H9 (cell line): ENCODE data around the gene MESP1. TPM values are rescaled to one million over a fixed set of nuclear protein-coding genes. Genes with fewer than 3 reads are reported as not detected.

Source experiments
- DNase-seq: peaks from one replicate; pipeline ENCODE4 v3.0.0-alpha.2; 2017
- H2AFZ ChIP-seq: one replicate; pipeline ENCODE4 v1.6.1; 2013; ENCODE audit warnings: mild to moderate bottlenecking, low read length, control low read depth, moderate library complexity
- H2AK5ac ChIP-seq: 2 replicates; pipeline ENCODE4 v1.6.1; 2013; ENCODE audit warnings: low read length, control low read depth, mixed read lengths; ENCODE audit not compliant: insufficient read length
- H2BK120ac ChIP-seq: one replicate; pipeline ENCODE4 v1.6.1; 2013; ENCODE audit warnings: low read depth, mild to moderate bottlenecking, low read length, control low read depth, inconsistent platforms; ENCODE audit not compliant: poor library complexity, severe bottlenecking
- H2BK12ac ChIP-seq: 2 replicates; pipeline ENCODE4 v1.6.1; 2013; ENCODE audit warnings: low read length, control low read depth, mixed read lengths, low read depth; ENCODE audit not compliant: insufficient read length
- H2BK15ac ChIP-seq: 2 replicates; pipeline ENCODE4 v1.6.1; 2013; ENCODE audit warnings: low read depth, low read length, control low read depth
- H2BK20ac ChIP-seq: one replicate; pipeline ENCODE4 v1.6.1; 2013; ENCODE audit warnings: low read depth, mild to moderate bottlenecking, low read length, control low read depth, inconsistent platforms; ENCODE audit not compliant: poor library complexity, severe bottlenecking
- H2BK5ac ChIP-seq: 2 replicates; pipeline ENCODE4 v1.6.1; 2013; ENCODE audit warnings: low read length, control low read depth, mixed read lengths; ENCODE audit not compliant: insufficient read length
- H3K14ac ChIP-seq: 2 replicates; pipeline ENCODE4 v1.6.1; 2013; ENCODE audit warnings: low read length, control low read depth; ENCODE audit not compliant: insufficient read depth
- H3K18ac ChIP-seq: 2 replicates; pipeline ENCODE4 v1.6.1; 2013; ENCODE audit warnings: low read depth, mild to moderate bottlenecking, mixed read lengths, low read length, control low read depth; ENCODE audit not compliant: insufficient read length
- H3K23ac ChIP-seq: 2 replicates; pipeline ENCODE4 v1.6.1; 2013; ENCODE audit warnings: low read length, control low read depth, mixed read lengths, low read depth; ENCODE audit not compliant: insufficient read length
- H3K23me2 ChIP-seq: 2 replicates; pipeline ENCODE4 v1.6.1; 2013; ENCODE audit warnings: low read depth, mild to moderate bottlenecking, mixed read lengths, low read length, control low read depth; ENCODE audit not compliant: insufficient read length, poor library complexity, severe bottlenecking
- H3K27ac ChIP-seq: 2 replicates; pipeline ENCODE4 v1.5.1; 2013; ENCODE audit warnings: low read length, control low read depth, mixed read lengths, low read depth; ENCODE audit not compliant: insufficient read length
- H3K27me3 ChIP-seq: 2 replicates; pipeline ENCODE4 v1.6.1; 2013; ENCODE audit warnings: low read length, control low read depth, inconsistent platforms; ENCODE audit not compliant: insufficient read depth
- H3K4ac ChIP-seq: 2 replicates; pipeline ENCODE4 v1.6.1; 2013; ENCODE audit warnings: low read depth, mild to moderate bottlenecking, control low read depth, inconsistent platforms, low read length, moderate library complexity
- H3K4me1 ChIP-seq: 2 replicates; pipeline ENCODE4 v1.6.1; 2013; ENCODE audit warnings: low read length, control low read depth, inconsistent platforms; ENCODE audit not compliant: insufficient read depth
- H3K4me2 ChIP-seq: 2 replicates; pipeline ENCODE4 v1.6.1; 2013; ENCODE audit warnings: low read length, control low read depth, mixed read lengths; ENCODE audit not compliant: insufficient read length, insufficient read depth
- H3K56ac ChIP-seq: 2 replicates; pipeline ENCODE4 v1.6.1; 2013; ENCODE audit warnings: low read depth, mild to moderate bottlenecking, mixed read lengths, low read length, control low read depth; ENCODE audit not compliant: insufficient read length
- H3K79me1 ChIP-seq: 2 replicates; pipeline ENCODE4 v1.6.1; 2013; ENCODE audit warnings: low read depth, mild to moderate bottlenecking, moderate library complexity, low read length, control low read depth, inconsistent platforms; ENCODE audit not compliant: insufficient read depth, poor library complexity, severe bottlenecking
- H3K79me2 ChIP-seq: 2 replicates; pipeline ENCODE4 v1.6.1; 2013; ENCODE audit warnings: low read length, control low read depth, inconsistent platforms; ENCODE audit not compliant: insufficient read depth
- H3K9ac ChIP-seq: 2 replicates; pipeline ENCODE4 v1.6.1; 2013; ENCODE audit warnings: low read length, control low read depth, mixed read lengths; ENCODE audit not compliant: insufficient read length; ENCODE audit errors: extremely low read depth
- H3K9me3 ChIP-seq: one replicate; pipeline ENCODE4 v1.6.1; 2013; ENCODE audit warnings: low read depth, low read length, inconsistent platforms; ENCODE audit not compliant: control insufficient read depth
- H3T11ph ChIP-seq: one replicate; pipeline ENCODE4 v1.6.1; 2013; ENCODE audit warnings: mild to moderate bottlenecking, low read length, control low read depth, inconsistent platforms
- H4K20me1 ChIP-seq: one replicate; pipeline ENCODE4 v1.6.1; 2013; ENCODE audit not compliant: control insufficient read depth, insufficient read length, insufficient read depth
- H4K5ac ChIP-seq: 2 replicates; pipeline ENCODE4 v1.6.1; 2013; ENCODE audit warnings: low read depth, mild to moderate bottlenecking, mixed read lengths, low read length, control low read depth; ENCODE audit not compliant: insufficient read length
- H4K8ac ChIP-seq: replicated peaks from 2 replicates; pipeline ENCODE4 v1.6.1; 2013; ENCODE audit warnings: low read length, control low read depth, mixed read lengths, low read depth; ENCODE audit not compliant: insufficient read length
- H4K91ac ChIP-seq: 2 replicates; pipeline ENCODE4 v1.6.1; 2013; ENCODE audit warnings: low read depth, mild to moderate bottlenecking, moderate library complexity, mixed read lengths, low read length, control low read depth; ENCODE audit not compliant: insufficient read length
- H3K27ac Mint-ChIP-seq, 3 experiments: 2 replicates in 2 of 3; 3 replicates in 1 of 3; pipeline ENCODE4 v1.8.0; 2020 to 2021; ENCODE audit warnings: mixed read lengths in 3 of 3, mild to moderate bottlenecking in 1 of 3, moderate library complexity in 1 of 3
- H3K27me3 Mint-ChIP-seq: 2 replicates; pipeline ENCODE4 v1.8.0; 2021; ENCODE audit warnings: low read depth, mild to moderate bottlenecking, moderate library complexity, mixed read lengths
- H3K36me3 Mint-ChIP-seq, 3 experiments: 2 replicates in 2 of 3; 3 replicates in 1 of 3; pipeline ENCODE4 v1.8.0; 2020 to 2021; ENCODE audit warnings: low read depth in 3 of 3, mixed read lengths in 3 of 3; ENCODE audit not compliant: insufficient read depth in 1 of 3
- H3K4me1 Mint-ChIP-seq, 2 experiments: 2 replicates each; pipeline ENCODE4 v1.8.0; 2020; ENCODE audit warnings: mixed read lengths in 2 of 2
- H3K4me3 Mint-ChIP-seq, 2 experiments: 2 replicates in 1 of 2; 3 replicates in 1 of 2; pipeline ENCODE4 v1.8.0; 2020 to 2021; ENCODE audit warnings: mild to moderate bottlenecking in 2 of 2, mixed read lengths in 2 of 2, moderate library complexity in 1 of 2
- H3K9me3 Mint-ChIP-seq, 2 experiments: 2 replicates in 1 of 2; 3 replicates in 1 of 2; pipeline ENCODE4 v1.8.0; 2020; ENCODE audit warnings: mild to moderate bottlenecking in 2 of 2, mixed read lengths in 2 of 2, moderate library complexity in 1 of 2
- CTCF ChIP-seq: fragments of 200-600 bp; sonication (generic); conservative IDR thresholded peaks from 3 replicates; pipeline ENCODE4 v1.8.0; 2021; ENCODE audit warnings: antibody characterized with exemption, mild to moderate bottlenecking
- total RNA-seq: library from RNA; stranded (reverse); gene quantifications from 2 replicates; pipeline ENCODE4 v1.2.1, GENCODE V29; 2021

Gene MESP1
- total RNA-seq, 1 experiment from 2014 or later, result not detected

GRCh38 chr15:89785774-89786140 is 34.7 kb upstream of the MESP1 start:
- no peak overlapping the region for H3K18ac ChIP-seq
- no peak overlapping the region for H2AK5ac ChIP-seq
- H3K23me2 ChIP-seq, result no peaks in the 10 kb centered on the region
- H3K4me1 Mint-ChIP-seq, result peaks cover 21 to 24% of the 10 kb centered on the region in 2 experiments
- H3K23ac ChIP-seq, result no peak overlapping the region
- H3K36me3 Mint-ChIP-seq, result peaks cover 4 to 9% (median 5%) of the 10 kb centered on the region in 3 experiments; a peak in 5 of 7 replicates
- H3K27ac ChIP-seq, result no peak overlapping the region
- H2BK12ac ChIP-seq, result no peak overlapping the region
- no peak overlapping the region for H2AFZ ChIP-seq
- no peak for TF ChIP-seq CTCF
- no peak overlapping the region for H4K5ac ChIP-seq
- no peak overlapping the region for H2BK5ac ChIP-seq
- H3K9ac ChIP-seq, result no peak overlapping the region
- no peak for DNase-seq
- H4K20me1 ChIP-seq, result no peaks in the 10 kb centered on the region
- H4K8ac ChIP-seq, result no peak overlapping the region
- H4K91ac ChIP-seq, result no peak overlapping the region
- no peak overlapping the region for H3K4me3 Mint-ChIP-seq
- H3K27me3 ChIP-seq, result no peaks in the 10 kb centered on the region
- no peaks in the 10 kb centered on the region for H3K9me3 ChIP-seq
- no peak overlapping the region for H2BK20ac ChIP-seq
- peaks cover 20% of the 10 kb centered on the region for H3K27me3 Mint-ChIP-seq
- peaks cover 9 to 12% of the 10 kb centered on the region in 2 experiments for H3K9me3 Mint-ChIP-seq
- H3K4me1 ChIP-seq, result peaks cover 6% of the 10 kb centered on the region
- H3K56ac ChIP-seq, result no peak overlapping the region
- no peak overlapping the region for H3K4me2 ChIP-seq
- no peak overlapping the region for H3K14ac ChIP-seq
- no peak overlapping the region for H3T11ph ChIP-seq
- H3K27ac Mint-ChIP-seq, result no peak overlapping the region
- H3K79me1 ChIP-seq, result no peaks in the 10 kb centered on the region
- no peak overlapping the region for H3K4ac ChIP-seq
- H3K79me2 ChIP-seq, result no peaks in the 10 kb centered on the region
- no peak overlapping the region for H2BK15ac ChIP-seq
- no peak overlapping the region for H2BK120ac ChIP-seq
